ENCODE measurements around the gene TRIM17. TPM values are rescaled to one million over a fixed set of nuclear protein-coding genes. Genes with fewer than 3 reads are reported as not detected.

TRIM17 gene
- total RNA-seq, 2 experiments from 2014 or later: 0.13 TPM; not detected in 1

- peaks cover 45% of the 10 kb centered on the region; the same call in 1 of the 2 replicates for H3K79me2 ChIP-seq (ENCODE audit: insufficient read depth, low read depth, low read length)
- BruUV-seq (replicated peaks): no TSS peak
- no peaks in the 10 kb centered on the region; the same call in 1 of the 2 replicates for H4K20me1 ChIP-seq (ENCODE audit: insufficient read depth, low read length)
- peak overlapping the region; percentile 95 for H3K27ac ChIP-seq (ENCODE audit: low read depth, low read length, poor library complexity, severe bottlenecking)
- intact Hi-C loops (cut with micrococcal nuclease; ENCODE audit: unreplicated experiment): no loop called here
- H3K36me3 ChIP-seq (ENCODE audit: insufficient read depth, low read length): no peaks in the 10 kb centered on the region
- CTCF ChIA-PET (ENCODE audit: unreplicated experiment): no interaction called here
- H3K9me2 ChIP-seq (ENCODE audit: insufficient read depth, low read length): no peaks in the 10 kb centered on the region
- TF ChIP-seq CTCF (conservative IDR thresholded peaks at IDR 0.05; ENCODE audit: low read length) (no peak), EZH2phosphoT487 (IDR thresholded peaks at IDR 0.05; ENCODE audit: borderline replicate concordance, low read depth, low read length) (no peak)
- H3K4me2 ChIP-seq (ENCODE audit: low read length): peak overlapping the region; percentile 91
- POLR2A ChIA-PET: interaction anchor here (3.8 to 7.9 kb wide), 2 partner anchors 16 to 27 kb away, joined by 49 to 74 read pairs; no protein-coding TSS in a partner anchor
- H2AFZ ChIP-seq (ENCODE audit: low read length): no peak overlapping the region
- peak overlapping the region; percentile 95 for H3K4me3 ChIP-seq (ENCODE audit: low read depth, low read length, poor library complexity, severe bottlenecking)
- no peaks in the 10 kb centered on the region for H3K9me3 ChIP-seq (ENCODE audit: low read length)
- no peak for DNase-seq (ENCODE audit: low spot score)
- H3K4me1 ChIP-seq (ENCODE audit: insufficient read depth, low read length, poor library complexity, severe bottlenecking): peaks cover 58% of the 10 kb centered on the region
These were observed 45.9 kb upstream of the TRIM17 start for GRCh38 chr1:228462560-228462959.

GRCh38 chr1:228460821-228461220 is 44.2 kb upstream of the TRIM17 start:
- Histone ChIP-seq H3K9me3 (ENCODE audit: low read length) (no peaks in the 10 kb centered on the region), H3K36me3 (ENCODE audit: insufficient read depth, low read length) (no peaks in the 10 kb centered on the region), H2AFZ (ENCODE audit: low read length) (no peak overlapping the region), H3K9me2 (ENCODE audit: insufficient read depth, low read length) (no peaks in the 10 kb centered on the region), H3K27ac (ENCODE audit: low read depth, low read length, poor library complexity, severe bottlenecking) (peak overlapping the region; percentile 45), H3K4me2 (ENCODE audit: low read length) (peak overlapping the region; percentile 91), H3K4me1 (ENCODE audit: insufficient read depth, low read length, poor library complexity, severe bottlenecking) (peaks cover 49% of the 10 kb centered on the region), H3K79me2 (ENCODE audit: insufficient read depth, low read depth, low read length) (peaks cover 59% of the 10 kb centered on the region), H4K20me1 (ENCODE audit: insufficient read depth, low read length) (peaks cover 4% of the 10 kb centered on the region), H3K4me3 (ENCODE audit: low read depth, low read length, poor library complexity, severe bottlenecking) (peak overlapping the region; percentile 95)
- ChIA-PET POLR2A (interaction anchor here (0.6 to 7.9 kb wide), 3 partner anchors 18 to 1710 kb away, joined by 3 to 74 read pairs (median 12); no protein-coding TSS in a partner anchor), CTCF (ENCODE audit: unreplicated experiment) (no interaction called here)
- no TSS peak for BruUV-seq (replicated peaks)
- DNase-seq (ENCODE audit: low spot score): no peak
- no peak for TF ChIP-seq CTCF (conservative IDR thresholded peaks at IDR 0.05; ENCODE audit: low read length)
- intact Hi-C loops (cut with micrococcal nuclease; ENCODE audit: unreplicated experiment): no loop called here
